Uterus (tissue), 4 donors: ENCODE data around the gene SSH2. TPM values are rescaled to one million over a fixed set of nuclear protein-coding genes. Genes with fewer than 3 reads are reported as not detected.

Experiments used
- DNase-seq, 2 donors: peaks; one replicate each; pipeline ENCODE4 v3.0.0-alpha.2; 2019 to 2020
- H3K27ac ChIP-seq, 2 donors: fragments of 200-600 bp; sonication (generic); 1 replicate in 1 of 2; 2 replicates in 1 of 2; pipeline ENCODE4 v1.5.1; 2016 to 2018
- H3K27me3 ChIP-seq, 2 donors: fragments of 200-600 bp; sonication (generic); one replicate each; pipeline ENCODE4 v1.5.1; 2018 to 2019; ENCODE audit warnings: control low read depth in 1 of 2
- H3K36me3 ChIP-seq, 2 donors: fragments of 200-600 bp; sonication (generic); one replicate each; pipeline ENCODE4 v1.5.1; 2019; ENCODE audit warnings: control low read depth in 1 of 2
- H3K4me1 ChIP-seq, 2 donors: fragments of 200-600 bp; sonication (generic); one replicate each; pipeline ENCODE4 v1.5.1; 2018 to 2019; ENCODE audit warnings: control low read depth in 1 of 2
- H3K4me3 ChIP-seq, 2 donors: fragments of 200-600 bp; sonication (generic); 1 replicate in 1 of 2; 2 replicates in 1 of 2; pipeline ENCODE4 v1.5.1; 2018 to 2019; ENCODE audit warnings: mild to moderate bottlenecking in 1 of 2
- H3K9me3 ChIP-seq, 2 donors: fragments of 200-600 bp; sonication (generic); one replicate each; pipeline ENCODE4 v1.5.1; 2019; ENCODE audit warnings: control low read depth in 1 of 2
- CTCF ChIP-seq, 4 experiments: fragments of 200-600 bp in 2 of 4; fragments of 450-650 bp in 2 of 4; sonication (generic) in 2 of 4; IDR thresholded peaks; one replicate each; pipeline ENCODE4 v1.5.1; 2016 to 2019; ENCODE audit warnings: antibody characterized with exemption in 4 of 4, mild to moderate bottlenecking in 2 of 4, moderate library complexity in 1 of 4
- POLR2A ChIP-seq, 2 donors: fragments of 450-650 bp; IDR thresholded peaks; one replicate each; pipeline ENCODE4 v1.6.1; 2016; ENCODE audit warnings: antibody characterized with exemption in 2 of 2, mild to moderate bottlenecking in 1 of 2, moderate library complexity in 1 of 2
- intact Hi-C: fragments of 100-400 bp; cut with DNase I; formaldehyde crosslinking; loops from one replicate; pipeline ENCODE4 v1.15.1; 2023; ENCODE audit warnings: low total_unique reads
- total RNA-seq, 4 donors: library from RNA; depleted of rRNA in 3 of 4; stranded (reverse); fragments of >200 nt in 3 of 4; gene quantifications; one replicate each; pipeline versions ENCODE4 v1.1.0 to v1.2.4, GENCODE V29; 2014 to 2023
- donor health status: DM: yes; HTN: yes; CAD: no.

The SSH2 gene
- total RNA-seq, 4 donors from 2014 or later = 6.9 to 36.9 (median 11.5) TPM

DNA sequence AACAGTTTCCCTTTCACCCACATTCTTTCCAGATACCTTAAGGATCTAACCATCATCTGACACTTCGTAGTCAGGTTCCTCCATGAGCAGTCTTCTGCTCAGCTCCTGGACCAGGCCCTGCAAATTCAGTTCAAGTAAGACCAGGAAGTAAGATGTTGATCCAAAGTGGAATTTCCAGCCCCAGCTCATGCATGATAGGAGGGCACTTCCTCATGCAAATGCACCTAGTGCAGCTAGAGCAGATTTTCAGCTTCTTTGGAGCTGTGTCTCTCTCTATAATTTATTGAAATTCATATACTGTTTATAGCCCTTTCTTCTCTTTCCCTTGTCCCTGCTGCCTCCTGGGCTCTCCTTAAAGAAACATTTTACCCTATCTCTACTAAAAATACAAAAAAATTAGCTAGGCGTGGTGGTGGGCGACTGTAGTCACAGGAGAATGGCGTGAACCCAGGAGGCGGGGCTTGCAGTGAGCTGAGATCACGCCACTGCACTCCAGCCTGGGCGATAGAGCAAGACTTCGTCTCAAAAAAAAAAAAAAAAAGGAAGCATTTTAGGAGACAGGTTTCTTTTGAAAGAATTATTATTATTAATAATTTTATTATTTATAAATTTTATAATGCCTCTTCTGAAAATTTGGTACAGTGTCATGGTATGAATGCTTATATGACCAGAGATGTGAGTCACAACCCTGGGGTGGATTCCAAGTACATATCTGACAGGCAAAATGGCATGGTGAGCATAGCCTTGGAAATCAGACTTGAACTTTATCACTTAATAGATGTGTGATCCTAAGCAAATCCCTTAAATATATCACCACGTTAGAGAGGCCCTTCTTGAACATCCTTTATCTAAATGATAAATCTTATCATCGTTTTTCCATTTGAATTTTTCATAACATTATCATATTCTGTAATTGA lies 94.3 kb downstream of the SSH2 start:
- Histone ChIP-seq H3K9me3 (no peaks in the 10 kb centered on the region), H3K4me3 (no peak overlapping the region), H3K36me3 (no peaks in the 10 kb centered on the region), H3K4me1 (no peaks in the 10 kb centered on the region), H3K27ac (no peak overlapping the region), H3K27me3 (no peaks in the 10 kb centered on the region)
- intact Hi-C loops = no loop called here
- no peak for DNase-seq
- TF ChIP-seq CTCF (IDR thresholded peaks at IDR 0.05) (no peak), POLR2A (IDR thresholded peaks at IDR 0.05) (no peak)

DNA sequence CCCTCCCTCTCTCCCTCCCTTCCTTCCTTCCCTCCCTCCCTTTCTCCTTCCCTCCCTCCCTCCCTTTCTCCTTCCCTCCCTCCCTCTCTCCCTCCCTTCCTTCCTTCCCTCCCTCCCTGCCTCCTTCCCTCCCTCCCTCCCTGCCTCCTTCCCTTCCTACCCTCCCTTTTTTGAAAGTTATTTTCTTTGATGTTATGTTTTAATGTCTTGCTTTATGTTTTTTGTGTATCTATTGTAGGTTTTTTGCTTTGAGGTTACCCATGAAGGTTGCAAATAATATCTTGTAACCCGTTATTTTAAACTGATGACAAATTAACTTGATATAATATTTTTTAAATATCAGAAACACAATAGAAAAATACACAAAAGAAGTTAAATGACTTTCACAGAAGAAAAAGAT lies 96.2 kb downstream of the SSH2 start:
- H3K27ac ChIP-seq = no peak overlapping the region
- H3K36me3 ChIP-seq = no peaks in the 10 kb centered on the region
- H3K4me1 ChIP-seq = no peaks in the 10 kb centered on the region
- H3K4me3 ChIP-seq = no peak overlapping the region
- H3K9me3 ChIP-seq = no peaks in the 10 kb centered on the region
- intact Hi-C loops = no loop called here
- no peaks in the 10 kb centered on the region for H3K27me3 ChIP-seq
- DNase-seq = no peak
- TF ChIP-seq POLR2A (IDR thresholded peaks at IDR 0.05) = no peak
- no peak for TF ChIP-seq CTCF (IDR thresholded peaks at IDR 0.05)

DNA sequence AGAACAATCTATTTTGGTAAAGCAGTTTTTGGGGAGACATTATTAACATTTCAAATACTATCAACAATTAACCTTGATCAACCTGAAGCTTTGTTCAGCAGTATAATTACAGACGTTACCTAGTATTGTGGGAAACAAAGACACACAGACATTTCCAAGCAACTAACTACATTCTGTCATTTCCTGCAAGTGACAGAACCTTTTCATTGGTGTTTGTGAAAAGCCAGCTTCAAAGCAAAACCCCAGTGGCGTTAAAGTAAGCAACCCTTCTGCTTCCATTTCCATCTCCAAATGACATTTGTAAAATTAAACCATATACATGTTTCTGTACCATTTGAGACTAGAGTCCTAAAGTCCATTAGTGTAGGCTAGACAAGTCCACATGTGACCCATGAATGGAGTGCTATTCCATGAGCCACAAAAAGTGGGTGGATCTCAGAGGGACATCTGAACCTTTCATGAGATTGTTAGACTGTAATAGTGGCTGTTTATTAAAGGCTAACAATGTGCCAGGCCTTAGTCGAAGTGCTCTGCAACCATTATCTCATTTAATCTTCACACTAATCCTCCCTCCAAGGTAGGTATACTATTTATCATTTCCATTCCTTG lies 101.2 kb downstream of the SSH2 start:
- no peaks in the 10 kb centered on the region for H3K36me3 ChIP-seq
- H3K27me3 ChIP-seq = no peaks in the 10 kb centered on the region
- no peak overlapping the region for H3K27ac ChIP-seq
- no peaks in the 10 kb centered on the region for H3K4me1 ChIP-seq
- no peak for DNase-seq
- H3K4me3 ChIP-seq = no peak overlapping the region
- no peaks in the 10 kb centered on the region for H3K9me3 ChIP-seq
- TF ChIP-seq CTCF (IDR thresholded peaks at IDR 0.05) (no peak), POLR2A (IDR thresholded peaks at IDR 0.05) (no peak)
- intact Hi-C loops = no loop called here

DNA sequence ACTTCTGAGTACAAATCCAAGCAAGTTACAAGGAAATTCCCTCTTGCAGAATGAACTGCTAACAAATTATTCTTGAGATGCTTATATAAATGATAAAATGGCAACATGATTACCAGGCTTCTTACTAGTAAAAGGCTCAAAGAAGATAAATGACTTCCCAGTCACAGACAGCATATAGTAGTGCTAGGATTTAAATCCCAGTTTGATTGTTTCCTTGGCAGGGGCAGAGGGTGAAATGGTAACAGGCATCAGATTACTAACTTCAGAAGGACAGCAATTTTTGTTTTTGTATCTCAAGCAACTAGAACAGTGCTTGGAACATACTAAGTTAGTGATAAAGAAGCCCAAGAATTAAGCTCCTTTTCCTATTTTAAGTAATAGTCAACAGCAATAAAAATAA lies 102.8 kb downstream of the SSH2 start:
- intact Hi-C loops = no loop called here
- Histone ChIP-seq H3K27ac (no peak overlapping the region), H3K4me1 (no peaks in the 10 kb centered on the region), H3K27me3 (no peaks in the 10 kb centered on the region), H3K36me3 (no peaks in the 10 kb centered on the region), H3K9me3 (no peaks in the 10 kb centered on the region), H3K4me3 (no peak overlapping the region)
- DNase-seq = no peak
- no peak for TF ChIP-seq CTCF (IDR thresholded peaks at IDR 0.05)
- TF ChIP-seq POLR2A (IDR thresholded peaks at IDR 0.05) = no peak

DNA sequence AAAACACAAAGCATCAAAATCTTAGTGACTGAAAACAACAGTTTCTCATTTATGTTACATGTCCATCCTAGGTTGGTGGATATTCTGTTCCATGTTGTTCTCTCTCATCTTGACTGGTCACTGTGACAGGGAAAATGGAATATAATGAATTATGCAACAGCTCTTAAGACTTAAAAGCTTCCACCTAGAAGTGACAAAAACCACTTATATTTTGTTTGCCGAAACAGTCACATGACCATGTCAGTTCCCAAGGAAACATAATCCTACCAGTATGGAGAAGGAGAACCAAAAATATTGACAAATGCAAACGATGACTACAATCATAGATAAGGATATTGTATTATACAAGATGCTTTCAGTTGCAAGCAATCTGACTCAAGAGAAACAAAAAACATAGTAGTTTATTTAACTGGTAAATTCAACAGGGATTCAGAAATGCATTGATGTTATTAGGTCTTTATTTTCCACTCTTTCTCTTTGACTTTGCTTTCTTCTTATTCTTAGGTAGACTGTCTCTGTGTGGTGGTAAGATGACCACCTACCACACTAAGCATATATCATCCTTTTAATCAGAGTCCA lies 103.8 kb downstream of the SSH2 start:
- no peak overlapping the region for H3K27ac ChIP-seq

More for the DNA sequence above, 103.8 kb downstream of the SSH2 start:
- H3K4me3 ChIP-seq = no peak overlapping the region
- no peaks in the 10 kb centered on the region for H3K4me1 ChIP-seq
- H3K36me3 ChIP-seq = no peaks in the 10 kb centered on the region
- H3K27me3 ChIP-seq = no peaks in the 10 kb centered on the region
- intact Hi-C loops = no loop called here
- H3K9me3 ChIP-seq = no peaks in the 10 kb centered on the region
- TF ChIP-seq POLR2A (IDR thresholded peaks at IDR 0.05) (no peak), CTCF (IDR thresholded peaks at IDR 0.05) (no peak)
- no peak for DNase-seq
